NCI-H128 (cell line): Measurements from ENCODE around the gene PRKAG2.

Experiments used
- DNase-seq: peaks from one replicate; lab custom pipeline; 2025; ENCODE audit not compliant: unreplicated experiment; lab: John Stamatoyannopoulos, UW

The PRKAG2 gene

GRCh38 chr7:151775547-151776443, 101.1 kb downstream of the PRKAG2 start:
- DNase-seq = no peak

GRCh38 chr7:151774951-151775350, 102.0 kb downstream of the PRKAG2 start:
- DNase-seq = no peak

GRCh38 chr7:151773797-151774196, 103.1 kb downstream of the PRKAG2 start:
- DNase-seq = no peak

- DNase-seq = no peak
Measured at GRCh38 chr7:151770232-151770631, 106.7 kb downstream of the PRKAG2 start.

GRCh38 chr7:151769188-151769821, 107.6 kb downstream of the PRKAG2 start:
- no peak for DNase-seq

- no peak for DNase-seq
Measured at GRCh38 chr7:151768805-151769187, 108.1 kb downstream of the PRKAG2 start.

GRCh38 chr7:151767557-151767956, 109.4 kb downstream of the PRKAG2 start:
- no peak for DNase-seq

GRCh38 chr7:151764056-151764920, 112.6 kb downstream of the PRKAG2 start:
- no peak for DNase-seq

GRCh38 chr7:151763420-151763984, 113.4 kb downstream of the PRKAG2 start:
- DNase-seq = no peak

- no peak for DNase-seq
Measured at GRCh38 chr7:151762583-151763245, 114.2 kb downstream of the PRKAG2 start.

- DNase-seq = no peak
Measured at GRCh38 chr7:151761957-151762356, 115.0 kb downstream of the PRKAG2 start.

- no peak for DNase-seq
Measured at GRCh38 chr7:151761231-151761630, 115.7 kb downstream of the PRKAG2 start.

- DNase-seq = no peak
Measured at GRCh38 chr7:151759591-151760042, 117.3 kb downstream of the PRKAG2 start.

GRCh38 chr7:151758622-151759540, 118.0 kb downstream of the PRKAG2 start:
- DNase-seq = no peak

GRCh38 chr7:151757274-151757673, 119.6 kb downstream of the PRKAG2 start:
- DNase-seq = no peak

GRCh38 chr7:151756866-151757265, 120.0 kb downstream of the PRKAG2 start:
- DNase-seq = no peak

GRCh38 chr7:151756076-151756731, 120.7 kb downstream of the PRKAG2 start:
- DNase-seq = no peak

GRCh38 chr7:151755131-151755801, 121.6 kb downstream of the PRKAG2 start:
- DNase-seq = no peak
